Measurements from ENCODE around the gene ETV6. TPM values are rescaled to one million over a fixed set of nuclear protein-coding genes. Genes with fewer than 3 reads are reported as not detected.

ETV6 gene
- total RNA-seq, 2 experiments from 2014 or later: 28.5 to 30.2 TPM

DNA sequence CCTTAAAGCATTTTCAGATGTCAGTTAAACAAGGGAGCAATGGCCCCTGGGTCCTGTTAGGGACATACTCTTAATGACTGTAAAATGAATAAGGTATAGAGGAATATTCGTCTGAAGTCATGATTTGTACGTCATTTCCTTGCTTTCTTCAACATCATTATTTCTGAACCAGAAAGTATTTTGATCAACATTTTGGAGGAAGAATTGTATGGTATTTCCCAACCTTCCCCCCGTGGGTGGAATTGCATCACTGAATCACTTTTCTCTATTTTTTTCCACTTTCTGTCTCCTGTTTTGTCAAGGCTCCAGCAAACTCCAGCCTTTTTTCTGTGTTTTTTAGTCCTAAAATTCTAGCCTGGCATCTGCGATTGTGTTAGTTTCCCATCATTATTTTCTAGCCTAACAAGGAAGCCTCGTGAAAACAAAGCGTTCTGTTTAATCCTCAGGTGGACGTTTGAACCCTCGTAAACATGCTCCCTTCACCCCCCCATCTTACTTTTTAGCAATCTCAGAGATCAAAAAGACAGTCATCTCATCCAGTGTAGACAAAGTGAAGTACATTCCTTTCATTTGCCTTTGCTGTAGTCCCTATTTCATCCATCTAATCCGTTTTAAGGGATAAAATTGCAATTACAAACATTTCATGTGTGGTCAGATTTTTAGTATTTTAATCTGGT is 62.3 kb downstream of the ETV6 start:
- ChIA-PET POLR2A (interaction anchor here (1.0 kb wide), 1 partner anchor 15 kb away, joined by 4 read pairs; no protein-coding TSS in a partner anchor), CTCF (no interaction called here)
- no peaks in the 10 kb centered on the region for H3K27me3 Mint-ChIP-seq
- TF ChIP-seq, protein P1, sequence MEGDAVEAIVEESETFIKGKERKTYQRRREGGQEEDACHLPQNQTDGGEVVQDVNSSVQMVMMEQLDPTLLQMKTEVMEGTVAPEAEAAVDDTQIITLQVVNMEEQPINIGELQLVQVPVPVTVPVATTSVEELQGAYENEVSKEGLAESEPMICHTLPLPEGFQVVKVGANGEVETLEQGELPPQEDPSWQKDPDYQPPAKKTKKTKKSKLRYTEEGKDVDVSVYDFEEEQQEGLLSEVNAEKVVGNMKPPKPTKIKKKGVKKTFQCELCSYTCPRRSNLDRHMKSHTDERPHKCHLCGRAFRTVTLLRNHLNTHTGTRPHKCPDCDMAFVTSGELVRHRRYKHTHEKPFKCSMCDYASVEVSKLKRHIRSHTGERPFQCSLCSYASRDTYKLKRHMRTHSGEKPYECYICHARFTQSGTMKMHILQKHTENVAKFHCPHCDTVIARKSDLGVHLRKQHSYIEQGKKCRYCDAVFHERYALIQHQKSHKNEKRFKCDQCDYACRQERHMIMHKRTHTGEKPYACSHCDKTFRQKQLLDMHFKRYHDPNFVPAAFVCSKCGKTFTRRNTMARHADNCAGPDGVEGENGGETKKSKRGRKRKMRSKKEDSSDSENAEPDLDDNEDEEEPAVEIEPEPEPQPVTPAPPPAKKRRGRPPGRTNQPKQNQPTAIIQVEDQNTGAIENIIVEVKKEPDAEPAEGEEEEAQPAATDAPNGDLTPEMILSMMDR (IDR thresholded peaks at IDR 0.05): no peak
- no peaks in the 10 kb centered on the region for H3K9me3 ChIP-seq (ENCODE audit: control insufficient read depth in 1 of 2, insufficient read depth in 1 of 2, low read length in 2 of 2)
- peaks cover 2% of the 10 kb centered on the region for H3K4me1 ChIP-seq (ENCODE audit: insufficient read depth, low read length)
- no peak overlapping the region for H3K4me3 ChIP-seq (ENCODE audit: low read length)
- H3K27ac Mint-ChIP-seq: no peak overlapping the region
- no peak overlapping the region for H3K4me3 Mint-ChIP-seq
- H3K36me3 ChIP-seq (ENCODE audit: insufficient read depth, low read length): peaks cover 9% of the 10 kb centered on the region
- no peak overlapping the region for H3K27ac ChIP-seq (ENCODE audit: low read depth in 1 of 2, low read length in 2 of 2)
- H3K36me3 Mint-ChIP-seq (ENCODE audit: low read depth): peaks cover 22% of the 10 kb centered on the region
- H3K4me1 Mint-ChIP-seq (ENCODE audit: low read depth): peaks cover 27% of the 10 kb centered on the region
- H3K27me3 ChIP-seq (ENCODE audit: control insufficient read depth in 1 of 2, insufficient read depth in 2 of 2, low read length in 2 of 2): no peaks in the 10 kb centered on the region
- peak in 1 of 14 experiments; percentile 30 for DNase-seq
- H3K9me3 Mint-ChIP-seq: no peaks in the 10 kb centered on the region
- intact Hi-C loops (cut with DNase I, micrococcal nuclease): no loop called here
- no peak for ATAC-seq (ENCODE audit: poor library complexity)

DNA sequence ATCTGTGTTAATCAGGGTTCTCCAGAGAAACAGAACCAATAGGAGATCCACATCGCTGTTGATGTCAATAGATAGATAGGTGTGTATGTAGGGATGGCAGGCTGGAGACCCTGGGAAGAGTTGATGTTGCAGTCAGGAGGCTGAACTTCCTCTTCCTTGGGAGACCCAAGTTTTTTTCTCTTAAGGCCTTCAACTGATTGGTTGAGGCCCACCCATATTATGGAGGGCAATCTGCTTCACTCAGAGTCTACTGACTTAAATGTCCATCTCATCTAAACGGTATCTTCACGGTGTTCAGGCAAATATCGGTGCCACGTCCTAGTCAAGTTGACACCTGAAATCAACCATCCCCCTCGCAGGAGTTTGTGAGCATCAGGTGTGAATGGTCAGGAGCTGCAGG is 63.0 kb downstream of the ETV6 start:
- Mint-ChIP-seq H3K4me3 (no peak overlapping the region), H3K27ac (no peak overlapping the region), H3K36me3 (ENCODE audit: low read depth) (peaks cover 22% of the 10 kb centered on the region), H3K27me3 (no peaks in the 10 kb centered on the region), H3K4me1 (ENCODE audit: low read depth) (peaks cover 27% of the 10 kb centered on the region), H3K9me3 (no peaks in the 10 kb centered on the region)
- DNase-seq (no peak), ATAC-seq (ENCODE audit: poor library complexity) (no peak)
- Histone ChIP-seq H3K27ac (ENCODE audit: low read depth in 1 of 2, low read length in 2 of 2) (no peak overlapping the region), H3K27me3 (ENCODE audit: control insufficient read depth in 1 of 2, insufficient read depth in 2 of 2, low read length in 2 of 2) (no peaks in the 10 kb centered on the region), H3K9me3 (ENCODE audit: control insufficient read depth in 1 of 2, insufficient read depth in 1 of 2, low read length in 2 of 2) (no peaks in the 10 kb centered on the region), H3K4me3 (ENCODE audit: low read length) (no peak overlapping the region), H3K36me3 (ENCODE audit: insufficient read depth, low read length) (peaks cover 13% of the 10 kb centered on the region), H3K4me1 (ENCODE audit: insufficient read depth, low read length) (peaks cover 2% of the 10 kb centered on the region)
- TF ChIP-seq, protein P1 (IDR thresholded peaks at IDR 0.05): no peak
- CTCF ChIA-PET: no interaction called here
- POLR2A ChIA-PET: no interaction called here
- intact Hi-C loops (cut with DNase I, micrococcal nuclease): no loop called here

DNA sequence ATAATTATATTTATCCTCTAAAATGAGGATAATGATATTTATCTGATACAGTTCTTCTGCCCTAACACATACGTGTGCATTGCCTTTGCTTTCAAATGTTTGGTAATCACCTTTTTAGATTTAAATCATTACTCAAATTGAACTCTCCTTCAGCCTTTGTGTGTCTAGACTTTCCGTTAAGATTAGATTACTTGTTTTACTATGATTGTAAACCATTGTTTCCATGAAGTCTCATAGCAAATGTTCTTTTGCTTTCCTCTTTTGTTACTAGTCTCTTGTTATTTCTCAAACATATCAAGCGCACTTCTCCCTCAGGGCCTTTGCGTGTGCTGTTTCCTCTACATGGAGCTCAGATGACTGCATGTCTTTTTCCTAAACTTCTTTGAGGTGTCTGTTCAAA is 63.7 kb downstream of the ETV6 start:
- Mint-ChIP-seq H3K9me3 (no peaks in the 10 kb centered on the region), H3K27ac (no peak overlapping the region), H3K4me3 (no peak overlapping the region), H3K4me1 (ENCODE audit: low read depth) (peaks cover 27% of the 10 kb centered on the region), H3K36me3 (ENCODE audit: low read depth) (peaks cover 26% of the 10 kb centered on the region), H3K27me3 (no peaks in the 10 kb centered on the region)
- Histone ChIP-seq H3K36me3 (ENCODE audit: insufficient read depth, low read length) (peaks cover 13% of the 10 kb centered on the region), H3K4me1 (ENCODE audit: insufficient read depth, low read length) (peaks cover under 1% of the 10 kb centered on the region), H3K9me3 (ENCODE audit: control insufficient read depth in 1 of 2, insufficient read depth in 1 of 2, low read length in 2 of 2) (no peaks in the 10 kb centered on the region), H3K4me3 (ENCODE audit: low read length) (no peak overlapping the region), H3K27ac (ENCODE audit: low read depth in 1 of 2, low read length in 2 of 2) (no peak overlapping the region), H3K27me3 (ENCODE audit: control insufficient read depth in 1 of 2, insufficient read depth in 2 of 2, low read length in 2 of 2) (no peaks in the 10 kb centered on the region)
- TF ChIP-seq, protein P1 (IDR thresholded peaks at IDR 0.05): no peak
- DNase-seq (no peak), ATAC-seq (ENCODE audit: poor library complexity) (no peak)
- intact Hi-C loops (cut with DNase I, micrococcal nuclease): no loop called here
- CTCF ChIA-PET: no interaction called here
- POLR2A ChIA-PET: no interaction called here
